ENCODE results near the gene SASH1.

DNA sequence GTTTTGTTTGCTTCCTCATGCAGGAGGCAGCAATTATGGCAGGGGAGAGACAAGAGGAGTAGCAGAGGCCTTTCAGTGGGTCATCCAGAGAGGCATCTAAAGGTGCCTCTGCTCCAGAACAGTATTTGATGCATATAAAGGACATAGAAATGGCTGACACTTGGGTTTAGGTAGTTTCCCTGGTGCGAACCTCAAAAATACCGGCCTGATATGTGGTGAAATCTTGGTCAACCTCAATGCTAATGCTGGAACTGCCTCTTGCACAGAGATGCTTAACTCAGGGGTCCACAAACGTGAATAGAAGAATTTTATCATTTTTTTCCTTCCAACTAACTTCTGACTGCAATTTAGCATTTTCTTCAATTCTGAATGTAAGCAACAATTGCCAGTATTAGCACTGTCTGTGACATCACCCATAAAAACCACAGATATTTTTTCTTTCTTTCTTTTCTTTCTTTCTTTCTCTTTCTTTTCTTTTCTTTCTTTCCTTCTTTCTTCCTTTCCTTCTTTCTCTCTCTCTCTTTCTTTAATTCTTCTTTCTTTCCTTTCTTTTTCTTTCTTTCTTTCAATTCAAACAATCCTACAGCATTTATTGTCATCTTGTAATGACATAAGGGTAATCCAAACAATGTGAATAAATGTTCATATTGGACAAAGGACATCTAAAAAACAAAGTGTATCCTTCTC lies 224.2 kb downstream of the SASH1 start:
- TF ChIP-seq, protein P1, sequence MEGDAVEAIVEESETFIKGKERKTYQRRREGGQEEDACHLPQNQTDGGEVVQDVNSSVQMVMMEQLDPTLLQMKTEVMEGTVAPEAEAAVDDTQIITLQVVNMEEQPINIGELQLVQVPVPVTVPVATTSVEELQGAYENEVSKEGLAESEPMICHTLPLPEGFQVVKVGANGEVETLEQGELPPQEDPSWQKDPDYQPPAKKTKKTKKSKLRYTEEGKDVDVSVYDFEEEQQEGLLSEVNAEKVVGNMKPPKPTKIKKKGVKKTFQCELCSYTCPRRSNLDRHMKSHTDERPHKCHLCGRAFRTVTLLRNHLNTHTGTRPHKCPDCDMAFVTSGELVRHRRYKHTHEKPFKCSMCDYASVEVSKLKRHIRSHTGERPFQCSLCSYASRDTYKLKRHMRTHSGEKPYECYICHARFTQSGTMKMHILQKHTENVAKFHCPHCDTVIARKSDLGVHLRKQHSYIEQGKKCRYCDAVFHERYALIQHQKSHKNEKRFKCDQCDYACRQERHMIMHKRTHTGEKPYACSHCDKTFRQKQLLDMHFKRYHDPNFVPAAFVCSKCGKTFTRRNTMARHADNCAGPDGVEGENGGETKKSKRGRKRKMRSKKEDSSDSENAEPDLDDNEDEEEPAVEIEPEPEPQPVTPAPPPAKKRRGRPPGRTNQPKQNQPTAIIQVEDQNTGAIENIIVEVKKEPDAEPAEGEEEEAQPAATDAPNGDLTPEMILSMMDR (IDR thresholded peaks at IDR 0.05), result no peak
- TF ChIP-seq POLR2A (IDR thresholded peaks at IDR 0.05), result no peak
- TF ChIP-seq POLR2AphosphoS5 (IDR thresholded peaks at IDR 0.05), result no peak
